GM12873 (cell line): Measurements from ENCODE around the gene APOA1.

ENCODE experiments used
- CTCF ChIP-seq: IDR thresholded peaks from 2 replicates; pipeline ENCODE4 v1.5.1; 2012; ENCODE audit warnings: low read depth, mild to moderate bottlenecking, moderate library complexity, low read length, control low read depth; ENCODE audit not compliant: insufficient read depth; ENCODE audit errors: missing control alignments

Gene APOA1

GRCh38 chr11:116798368-116798767, 39.1 kb downstream of the APOA1 start:
- TF ChIP-seq CTCF: no peak

- no peak for TF ChIP-seq CTCF
Measured at GRCh38 chr11:116797816-116798215, 39.6 kb downstream of the APOA1 start.

- no peak for TF ChIP-seq CTCF
Measured at GRCh38 chr11:116796548-116796947, 40.9 kb downstream of the APOA1 start.

GRCh38 chr11:116794851-116795250, 42.6 kb downstream of the APOA1 start:
- no peak for TF ChIP-seq CTCF

GRCh38 chr11:116793772-116794097, 43.7 kb downstream of the APOA1 start:
- no peak for TF ChIP-seq CTCF

- TF ChIP-seq CTCF: no peak
Measured at GRCh38 chr11:116792869-116793771, 44.3 kb downstream of the APOA1 start.

GRCh38 chr11:116792144-116792868, 45.1 kb downstream of the APOA1 start:
- TF ChIP-seq CTCF: no peak
